ENCODE measurements around the gene PCDH1.

- no peak for TF ChIP-seq POLR2AphosphoS5 (IDR thresholded peaks at IDR 0.05; ENCODE audit: low read depth, low read length)
- no peak for TF ChIP-seq POLR2A (IDR thresholded peaks at IDR 0.05; ENCODE audit: low read depth, low read length)
Measured at GRCh38 chr5:141875795-141876627, 2.2 kb downstream of the PCDH1 start.
